NB4 (cell line): ENCODE results near the gene ARHGEF16.

Experiments used
- CTCF ChIP-seq: IDR thresholded peaks from one replicate; pipeline ENCODE4 v1.5.1; 2012; ENCODE audit warnings: low read depth, low read length
- POLR2A ChIP-seq: IDR thresholded peaks from 2 replicates; pipeline ENCODE4 v1.6.1; 2011; ENCODE audit warnings: mild to moderate bottlenecking; ENCODE audit not compliant: insufficient read length; ENCODE audit errors: extremely low read depth
- TF ChIP-seq, protein P1 (sequence below): IDR thresholded peaks from 2 replicates; pipeline ENCODE4 v1.6.1; 2011; ENCODE audit warnings: low read depth, low read length

DNA sequence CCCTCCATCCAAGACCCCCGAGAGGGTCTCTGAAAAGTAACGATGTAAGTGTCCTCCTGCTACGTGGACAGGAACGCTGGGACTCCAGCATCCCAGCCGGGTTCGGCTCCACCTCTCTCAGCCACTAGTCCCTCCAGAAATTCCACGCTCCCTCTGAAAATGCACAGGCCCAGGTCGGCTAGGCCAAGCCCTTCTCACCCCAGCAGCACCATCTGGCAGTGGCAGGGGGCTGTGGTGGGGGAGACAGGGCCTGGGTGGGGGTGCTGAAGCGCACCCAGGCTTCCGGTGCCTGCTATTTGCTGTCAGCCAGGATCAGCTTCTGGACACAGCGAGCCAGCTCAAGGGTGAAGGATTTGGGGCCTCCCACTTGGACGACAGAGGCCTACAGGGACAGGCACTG lies 73.3 kb downstream of the ARHGEF16 start:
- no peak for TF ChIP-seq CTCF
- no peak for TF ChIP-seq POLR2A
- TF ChIP-seq, protein P1, sequence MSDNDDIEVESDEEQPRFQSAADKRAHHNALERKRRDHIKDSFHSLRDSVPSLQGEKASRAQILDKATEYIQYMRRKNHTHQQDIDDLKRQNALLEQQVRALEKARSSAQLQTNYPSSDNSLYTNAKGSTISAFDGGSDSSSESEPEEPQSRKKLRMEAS = no peak
